HG02852 (cell line): Measurements from ENCODE around the gene ASAP2.
A peak's percentile ranks its signal among the peaks of the same experiment; 100 is the strongest.

Experiments used
- ATAC-seq: cut with Tn5 transposase; IDR thresholded peaks from one replicate; pipeline ENCODE4 v1.9.1; 2021; ENCODE audit warnings: mild to moderate bottlenecking, moderate library complexity; ENCODE audit not compliant: unreplicated experiment

The ASAP2 gene

GRCh38 chr2:9419541-9419940, 212.9 kb downstream of the ASAP2 start:
- no peak for ATAC-seq

DNA sequence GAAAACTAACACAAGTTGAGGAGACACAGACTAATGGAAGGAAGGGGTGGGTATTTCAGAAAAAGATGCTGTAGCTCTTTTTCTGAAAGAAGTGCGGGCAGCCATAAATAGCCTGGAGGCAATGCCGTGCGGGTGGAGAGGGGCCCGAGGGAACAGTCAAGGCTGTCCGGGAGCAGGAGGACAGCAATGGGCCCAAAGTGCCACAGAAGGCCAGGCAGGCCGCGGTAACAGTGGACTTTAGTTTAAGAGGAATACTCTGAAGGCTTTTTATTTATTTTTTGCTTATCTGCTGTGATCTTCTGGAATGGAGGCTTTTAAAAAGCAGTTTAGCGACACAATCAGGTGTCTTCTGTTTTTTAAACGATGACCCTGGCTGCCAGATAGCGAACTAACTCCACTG, 213.9 kb downstream of the ASAP2 start:
- no peak for ATAC-seq

GRCh38 chr2:9422321-9423099, 215.9 kb downstream of the ASAP2 start:
- peak; percentile 34 for ATAC-seq

GRCh38 chr2:9423100-9423921, 216.7 kb downstream of the ASAP2 start, which contains the start of the genes CPSF3 and ITGB1BP1:
Gene CPSF3 (plus strand): TSS chr2:9423654. CDS start chr2:9423774, 120 bp downstream.
Gene ITGB1BP1 (minus strand): TSS chr2:9423528. CDS start chr2:9418697, 4,831 bp downstream.
- ATAC-seq: peak; percentile 84

DNA sequence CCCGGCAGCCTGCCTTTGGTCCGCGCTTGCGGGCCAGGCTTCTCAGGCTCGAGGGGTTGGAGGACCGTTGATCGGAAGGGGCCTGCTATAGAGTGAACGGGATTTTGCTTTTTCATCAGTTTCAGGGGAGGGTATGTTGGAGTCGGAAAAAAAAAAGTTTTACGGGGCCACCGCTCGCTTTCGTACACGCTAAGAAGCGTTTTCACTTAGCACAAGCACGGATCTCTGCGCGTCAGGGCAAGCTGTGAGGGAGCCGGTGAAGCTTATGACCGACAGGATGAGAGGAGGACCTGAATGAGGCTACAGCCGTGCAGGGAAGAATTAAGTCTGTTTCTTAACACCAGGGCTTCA, 217.3 kb downstream of the ASAP2 start:
- ATAC-seq: peak; percentile 9

DNA sequence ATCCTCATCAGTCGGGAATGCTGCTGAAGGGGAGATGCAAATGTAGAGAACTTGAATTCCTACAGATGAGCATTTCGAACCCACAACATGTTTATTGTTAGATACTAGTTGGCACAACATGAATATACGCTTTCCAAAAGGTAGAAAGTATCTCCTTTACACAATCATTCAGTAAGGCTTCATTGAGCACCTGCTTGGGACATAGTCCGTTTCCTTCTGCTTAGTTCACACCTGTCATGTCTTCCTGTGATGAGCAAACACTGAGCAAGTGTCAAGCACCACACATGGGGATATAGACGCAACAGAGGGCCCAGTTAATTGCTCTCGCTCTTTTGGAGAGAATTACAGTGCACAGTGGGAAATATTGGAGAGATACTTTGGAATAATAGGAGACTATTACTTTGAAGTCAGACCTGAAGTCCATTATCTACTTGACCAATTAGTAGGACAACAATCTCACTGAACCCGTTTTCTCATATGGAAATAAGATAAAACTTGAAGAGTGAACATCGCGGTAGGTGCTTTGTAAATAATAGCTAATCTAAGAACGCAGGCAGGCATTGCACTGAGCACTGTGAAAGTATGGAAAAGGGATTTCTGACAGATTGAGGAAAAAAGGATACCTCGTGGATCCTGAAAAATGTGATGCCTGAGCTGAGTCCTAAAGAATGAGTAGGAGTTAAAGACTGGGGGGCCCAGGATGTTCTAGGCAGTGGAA, 218.0 kb downstream of the ASAP2 start:
- no peak for ATAC-seq

- ATAC-seq: no peak
Observed at GRCh38 chr2:9428965-9429577, 222.5 kb downstream of the ASAP2 start.

DNA sequence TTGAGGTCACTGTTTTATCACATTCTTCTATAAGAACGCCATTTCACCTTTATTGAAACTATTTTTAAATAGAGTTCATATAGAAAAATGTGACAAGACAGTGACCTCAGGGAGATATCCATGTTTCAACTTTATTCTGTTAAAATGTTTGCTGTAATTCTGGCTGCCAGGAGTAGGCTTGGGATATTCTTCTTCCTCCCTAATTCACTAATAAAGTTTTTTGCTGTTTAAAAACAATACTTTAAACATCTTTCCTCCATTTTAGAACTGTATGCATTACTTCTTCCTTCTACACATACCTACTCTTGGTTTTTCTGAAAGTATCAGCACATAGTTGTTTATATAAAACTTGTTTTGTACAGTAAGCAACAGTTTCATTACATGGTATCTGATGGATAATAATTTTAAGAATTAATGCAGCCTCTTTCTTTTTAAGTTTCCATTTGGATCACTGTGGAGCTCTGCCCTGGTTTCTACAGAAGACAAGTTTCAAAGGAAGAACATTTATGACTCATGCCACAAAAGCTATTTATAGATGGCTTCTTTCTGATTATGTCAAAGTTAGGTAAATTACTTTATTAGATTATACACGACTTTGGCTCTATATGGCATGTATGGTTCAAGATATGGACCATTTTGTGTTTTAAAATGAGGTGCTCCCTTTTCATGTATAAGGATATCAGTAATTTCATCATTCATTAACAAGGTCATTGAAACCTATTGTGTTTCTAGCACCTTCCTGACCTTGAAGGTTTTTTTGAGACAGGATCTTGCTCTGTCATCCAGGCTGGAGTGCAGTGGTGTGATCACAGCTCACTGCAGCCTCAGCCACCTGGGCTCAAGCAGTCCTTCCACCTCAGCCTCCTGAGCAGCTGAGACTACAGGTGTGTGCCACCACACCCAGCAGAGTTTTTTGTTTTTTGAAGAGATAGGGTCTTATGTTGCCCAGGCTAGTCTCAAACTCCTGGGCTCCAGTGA, 224.0 kb downstream of the ASAP2 start:
- ATAC-seq: no peak

DNA sequence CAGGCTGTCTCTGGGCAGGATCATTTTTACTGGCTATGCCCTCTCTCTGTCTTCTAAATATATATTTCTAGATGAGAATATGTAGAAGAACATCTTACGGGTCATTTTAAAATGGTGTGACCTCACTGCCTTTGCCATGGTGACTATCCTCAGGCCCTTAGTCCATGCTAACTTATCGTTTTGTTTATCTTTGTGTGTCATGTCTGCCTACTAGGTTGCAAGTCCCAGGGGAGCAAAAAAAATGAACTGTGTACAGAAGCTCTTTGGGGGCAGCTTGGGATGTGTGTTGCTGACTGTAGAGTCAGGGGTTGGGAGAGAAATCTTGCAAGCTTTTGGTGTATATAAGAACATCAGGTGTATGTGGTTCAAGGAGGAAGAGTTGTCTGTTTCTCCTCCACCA, 227.9 kb downstream of the ASAP2 start:
- ATAC-seq: no peak

DNA sequence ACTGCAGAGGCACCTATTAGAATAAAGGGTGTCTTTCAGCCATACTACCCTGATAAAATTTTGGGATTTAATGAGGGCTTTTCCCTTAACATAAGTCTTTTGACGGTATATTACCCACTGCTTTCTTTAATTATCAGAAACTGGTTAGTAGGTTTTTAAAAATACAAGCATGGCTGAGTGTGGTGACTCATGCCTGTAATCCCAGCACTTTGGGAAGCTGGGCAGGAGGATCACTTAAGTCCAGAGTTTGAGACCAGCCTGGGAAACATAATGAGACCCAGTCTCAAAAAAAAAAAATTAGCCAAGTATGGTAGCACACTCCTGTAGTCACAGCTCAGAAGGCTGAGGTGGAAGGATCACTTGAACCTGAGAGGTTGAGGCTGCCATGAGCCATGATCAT, 232.9 kb downstream of the ASAP2 start:
- ATAC-seq: no peak

GRCh38 chr2:9440058-9440727, 233.6 kb downstream of the ASAP2 start:
- ATAC-seq: no peak

DNA sequence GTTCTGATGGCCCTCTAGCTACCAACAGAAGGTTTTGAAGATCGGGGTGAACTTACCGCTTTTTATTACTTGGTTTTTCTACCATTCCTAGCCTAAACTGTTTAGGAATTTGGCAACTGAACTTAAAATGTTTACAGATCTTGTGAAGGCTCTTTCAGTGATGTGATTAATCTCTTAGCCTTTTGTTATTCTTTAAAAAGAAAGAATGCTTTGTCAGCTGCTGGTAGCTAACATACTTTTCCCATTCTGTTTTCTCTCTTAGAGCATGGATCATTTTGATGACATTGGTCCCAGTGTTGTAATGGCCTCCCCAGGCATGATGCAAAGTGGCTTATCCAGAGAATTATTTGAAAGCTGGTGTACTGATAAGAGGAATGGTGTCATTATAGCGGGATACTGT, 234.9 kb downstream of the ASAP2 start:
- ATAC-seq: no peak

- no peak for ATAC-seq
Observed at GRCh38 chr2:9443526-9443925, 236.9 kb downstream of the ASAP2 start.

- ATAC-seq: no peak
Observed at GRCh38 chr2:9445089-9445488, 238.5 kb downstream of the ASAP2 start.

DNA sequence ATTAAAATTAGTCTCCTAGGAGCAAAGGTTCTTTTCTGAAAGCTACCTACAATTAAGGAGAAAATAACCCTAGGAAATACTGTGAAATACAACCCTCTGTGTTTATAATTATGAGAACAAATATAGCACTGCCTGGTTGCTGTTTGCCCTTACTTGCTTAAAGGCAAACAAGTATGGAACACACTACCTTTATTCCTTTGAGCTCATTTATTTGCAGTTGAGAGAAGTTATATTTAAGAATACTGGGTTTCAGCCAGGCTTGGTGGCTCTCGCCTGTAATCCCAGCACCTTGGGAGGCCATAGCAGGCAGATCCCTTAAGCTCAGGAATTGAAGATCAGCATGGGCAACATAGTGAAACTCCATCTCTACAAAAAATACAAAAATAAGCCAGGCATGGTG, 244.6 kb downstream of the ASAP2 start:
- no peak for ATAC-seq
